ENCODE measurements around the gene LCORL. TPM values are rescaled to one million over a fixed set of nuclear protein-coding genes. Genes with fewer than 3 reads are reported as not detected.

LCORL gene
- total RNA-seq, 2 experiments from 2014 or later, result 31.4 to 37.4 TPM

DNA sequence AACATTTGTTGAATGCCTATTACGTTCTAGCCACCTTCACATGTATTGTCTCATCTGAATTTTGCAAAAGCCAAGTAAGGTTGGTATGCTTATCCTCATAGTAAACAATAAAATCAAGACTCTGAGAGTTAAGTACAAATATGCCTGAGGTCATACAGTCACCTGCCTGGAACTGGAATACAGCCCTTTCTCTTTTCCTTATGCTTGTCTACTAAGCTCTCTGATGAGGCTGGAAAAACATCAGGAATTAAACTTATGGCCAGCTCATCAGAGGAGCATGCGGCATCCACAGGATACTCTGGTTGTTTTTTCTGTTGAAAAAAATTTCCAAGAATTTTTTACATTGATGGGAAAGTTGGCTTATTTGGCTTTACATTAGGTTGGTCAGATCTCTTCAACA is 175.3 kb downstream of the LCORL start:
- no peak for DNase-seq (ENCODE audit: low spot score)
- TF ChIP-seq EZH2phosphoT487 (IDR thresholded peaks at IDR 0.05; ENCODE audit: borderline replicate concordance, low read depth, low read length), result no peak
- TF ChIP-seq, protein P1, sequence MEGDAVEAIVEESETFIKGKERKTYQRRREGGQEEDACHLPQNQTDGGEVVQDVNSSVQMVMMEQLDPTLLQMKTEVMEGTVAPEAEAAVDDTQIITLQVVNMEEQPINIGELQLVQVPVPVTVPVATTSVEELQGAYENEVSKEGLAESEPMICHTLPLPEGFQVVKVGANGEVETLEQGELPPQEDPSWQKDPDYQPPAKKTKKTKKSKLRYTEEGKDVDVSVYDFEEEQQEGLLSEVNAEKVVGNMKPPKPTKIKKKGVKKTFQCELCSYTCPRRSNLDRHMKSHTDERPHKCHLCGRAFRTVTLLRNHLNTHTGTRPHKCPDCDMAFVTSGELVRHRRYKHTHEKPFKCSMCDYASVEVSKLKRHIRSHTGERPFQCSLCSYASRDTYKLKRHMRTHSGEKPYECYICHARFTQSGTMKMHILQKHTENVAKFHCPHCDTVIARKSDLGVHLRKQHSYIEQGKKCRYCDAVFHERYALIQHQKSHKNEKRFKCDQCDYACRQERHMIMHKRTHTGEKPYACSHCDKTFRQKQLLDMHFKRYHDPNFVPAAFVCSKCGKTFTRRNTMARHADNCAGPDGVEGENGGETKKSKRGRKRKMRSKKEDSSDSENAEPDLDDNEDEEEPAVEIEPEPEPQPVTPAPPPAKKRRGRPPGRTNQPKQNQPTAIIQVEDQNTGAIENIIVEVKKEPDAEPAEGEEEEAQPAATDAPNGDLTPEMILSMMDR (conservative IDR thresholded peaks at IDR 0.05; ENCODE audit: low read length), result no peak
- ChIA-PET POLR2A (interaction anchor here (1.0 kb wide), 1 partner anchor 13 kb away, joined by 3 read pairs; no protein-coding TSS in a partner anchor), CTCF (ENCODE audit: unreplicated experiment) (no interaction called here)
- H3K9me2 ChIP-seq (ENCODE audit: insufficient read depth, low read length), result no peaks in the 10 kb centered on the region
- H3K9me3 ChIP-seq (ENCODE audit: low read length), result no peaks in the 10 kb centered on the region
- H3K27ac ChIP-seq (ENCODE audit: low read depth, low read length, poor library complexity, severe bottlenecking), result no peak overlapping the region
- H3K36me3 ChIP-seq (ENCODE audit: insufficient read depth, low read length), result peaks cover 71% of the 10 kb centered on the region
- no peaks in the 10 kb centered on the region for H3K79me2 ChIP-seq (ENCODE audit: insufficient read depth, low read depth, low read length)
- H4K20me1 ChIP-seq (ENCODE audit: insufficient read depth, low read length), result no peaks in the 10 kb centered on the region
- intact Hi-C loops (cut with micrococcal nuclease; ENCODE audit: unreplicated experiment), result no loop called here
- H3K4me1 ChIP-seq (ENCODE audit: insufficient read depth, low read length, poor library complexity, severe bottlenecking), result no peaks in the 10 kb centered on the region
- H3K4me3 ChIP-seq (ENCODE audit: low read depth, low read length, poor library complexity, severe bottlenecking), result no peak overlapping the region
- BruUV-seq (replicated peaks), result no TSS peak
- no peak overlapping the region for H3K4me2 ChIP-seq (ENCODE audit: low read length)
- no peak overlapping the region for H2AFZ ChIP-seq (ENCODE audit: low read length)

DNA sequence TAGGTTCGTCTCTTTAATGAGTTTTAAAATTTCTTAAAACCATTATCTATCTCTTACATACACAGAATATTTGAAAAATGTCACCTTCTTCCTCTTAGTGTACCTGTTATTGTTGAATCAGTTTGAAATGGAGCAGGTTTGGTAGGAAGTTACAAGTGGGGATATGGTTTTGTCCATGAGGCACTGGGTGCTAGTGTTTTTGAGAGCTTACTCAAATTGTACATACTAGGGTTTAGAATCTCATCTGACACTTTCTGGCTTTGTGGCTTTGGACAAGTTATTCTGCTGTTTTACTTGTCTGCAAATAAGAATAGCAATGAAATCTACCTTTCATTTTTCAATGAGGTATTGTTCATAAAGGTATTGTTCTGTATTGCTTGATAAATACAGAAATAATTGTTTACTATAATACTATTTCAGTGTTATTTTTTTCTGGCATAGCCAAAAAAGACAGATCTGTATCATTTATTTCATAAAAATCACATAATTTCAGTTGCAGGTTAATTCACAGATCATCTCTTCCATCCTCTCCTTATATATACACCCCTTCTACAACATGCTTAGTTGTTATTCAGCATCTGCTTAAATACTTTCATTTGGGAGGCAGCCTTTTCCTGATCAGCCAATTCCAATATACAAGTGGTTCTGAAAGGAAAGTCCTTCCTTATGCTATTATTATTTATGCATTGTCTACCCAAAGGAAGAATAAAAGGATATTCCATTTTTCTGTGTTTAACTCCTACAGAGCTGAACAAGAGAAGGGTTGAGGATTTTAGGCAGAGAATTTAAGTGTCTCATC is 197.5 kb downstream of the LCORL start:
- H3K9me2 ChIP-seq (ENCODE audit: insufficient read depth, low read length), result no peaks in the 10 kb centered on the region
- H3K4me1 ChIP-seq (ENCODE audit: insufficient read depth, low read length, poor library complexity, severe bottlenecking), result no peaks in the 10 kb centered on the region
- no peak overlapping the region for H2AFZ ChIP-seq (ENCODE audit: low read length)
- ChIA-PET CTCF (ENCODE audit: unreplicated experiment) (no interaction called here), POLR2A (interaction anchor here (1.9 kb wide), 1 partner anchor 19 kb away, joined by 7 read pairs; no protein-coding TSS in a partner anchor)
- H3K27ac ChIP-seq (ENCODE audit: low read depth, low read length, poor library complexity, severe bottlenecking), result no peak overlapping the region
- H3K4me3 ChIP-seq (ENCODE audit: low read depth, low read length, poor library complexity, severe bottlenecking), result no peak overlapping the region
- H3K79me2 ChIP-seq (ENCODE audit: insufficient read depth, low read depth, low read length), result peaks cover 76% of the 10 kb centered on the region
- H3K9me3 ChIP-seq (ENCODE audit: low read length), result no peaks in the 10 kb centered on the region
- peaks cover 99% of the 10 kb centered on the region for H3K36me3 ChIP-seq (ENCODE audit: insufficient read depth, low read length)
- no peak overlapping the region for H3K4me2 ChIP-seq (ENCODE audit: low read length)
- TF ChIP-seq, protein P1 (conservative IDR thresholded peaks at IDR 0.05; ENCODE audit: low read length), result no peak
- TF ChIP-seq EZH2phosphoT487 (IDR thresholded peaks at IDR 0.05; ENCODE audit: borderline replicate concordance, low read depth, low read length), result no peak
- DNase-seq (ENCODE audit: low spot score), result no peak
- intact Hi-C loops (cut with micrococcal nuclease; ENCODE audit: unreplicated experiment), result no loop called here
- BruUV-seq (replicated peaks), result no TSS peak
- H4K20me1 ChIP-seq (ENCODE audit: insufficient read depth, low read length), result no peaks in the 10 kb centered on the region

DNA sequence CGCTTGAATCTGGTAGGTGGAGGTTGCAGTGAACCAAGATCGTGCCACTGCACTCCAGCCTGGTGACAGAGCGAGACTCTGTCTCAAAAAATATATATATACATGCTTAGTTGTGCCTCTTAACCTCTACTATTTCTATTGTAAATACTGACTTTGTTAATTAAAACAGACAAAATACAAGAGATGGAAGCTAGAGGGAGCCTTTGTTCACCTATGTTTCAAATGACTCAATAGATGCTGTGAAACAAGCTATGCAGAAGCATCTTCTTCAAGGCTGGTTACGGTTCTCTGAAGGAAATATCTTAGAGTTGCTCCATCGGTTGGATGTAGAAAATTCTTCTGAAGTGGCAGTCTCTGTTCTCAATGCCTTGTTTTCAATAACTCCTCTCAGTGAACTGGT is 204.5 kb downstream of the LCORL start:
- DNase-seq (ENCODE audit: low spot score), result peak; percentile 46
- H3K9me3 ChIP-seq (ENCODE audit: low read length), result no peaks in the 10 kb centered on the region; the same call in 1 of the 2 replicates
- no peak for TF ChIP-seq EZH2phosphoT487 (IDR thresholded peaks at IDR 0.05; ENCODE audit: borderline replicate concordance, low read depth, low read length)
- TF ChIP-seq, protein P1 (conservative IDR thresholded peaks at IDR 0.05; ENCODE audit: low read length), result peak; percentile 77
- H3K4me1 ChIP-seq (ENCODE audit: insufficient read depth, low read length, poor library complexity, severe bottlenecking), result peaks cover 24% of the 10 kb centered on the region
- peaks cover 99% of the 10 kb centered on the region for H3K36me3 ChIP-seq (ENCODE audit: insufficient read depth, low read length)
- POLR2A ChIA-PET, result interaction anchor here (0.6 to 1.9 kb wide), 5 partner anchors 8 to 26 kb away, joined by 3 to 12 read pairs (median 3); no protein-coding TSS in a partner anchor
- no peak overlapping the region for H2AFZ ChIP-seq (ENCODE audit: low read length)
- CTCF ChIA-PET (ENCODE audit: unreplicated experiment), result interaction anchor here (1.4 kb wide), 1 partner anchor 19 kb away, joined by 3 read pairs; no protein-coding TSS in a partner anchor
- H3K27ac ChIP-seq (ENCODE audit: low read depth, low read length, poor library complexity, severe bottlenecking), result no peak overlapping the region
- H3K79me2 ChIP-seq (ENCODE audit: insufficient read depth, low read depth, low read length), result peaks cover 85% of the 10 kb centered on the region
- no peaks in the 10 kb centered on the region for H3K9me2 ChIP-seq (ENCODE audit: insufficient read depth, low read length)
- H4K20me1 ChIP-seq (ENCODE audit: insufficient read depth, low read length), result peaks cover 13% of the 10 kb centered on the region; the same call in 1 of the 2 replicates
- BruUV-seq (replicated peaks), result no TSS peak
- H3K4me2 ChIP-seq (ENCODE audit: low read length), result no peak overlapping the region
- intact Hi-C loops (cut with micrococcal nuclease; ENCODE audit: unreplicated experiment), result no loop called here
- no peak overlapping the region for H3K4me3 ChIP-seq (ENCODE audit: low read depth, low read length, poor library complexity, severe bottlenecking)

Data from OCI-LY7 (cell line).